Small intestine (tissue), 7 donors: ENCODE results near the gene C11orf54. TPM values are rescaled to one million over a fixed set of nuclear protein-coding genes. Genes with fewer than 3 reads are reported as not detected.

Experiments
- DNase-seq, 2 donors: peaks; one replicate each; pipeline versions ENCODE4 v3.0.0 to v3.0.0-alpha.2; 2013
- FAIRE-seq: peaks from 2 replicates; lab custom pipeline; 2012; peaks lifted over from hg19 to GRCh38; lab: Jason Lieb, UNC
- H3K27ac ChIP-seq, 3 donors: one replicate each; pipeline ENCODE4 v1.5.1; 2013; ENCODE audit warnings: low read length in 2 of 3, mild to moderate bottlenecking in 2 of 3, control low read depth in 1 of 3, inconsistent platforms in 1 of 3, low read depth in 1 of 3, moderate library complexity in 1 of 3
- H3K27me3 ChIP-seq, 3 donors: one replicate each; pipeline ENCODE4 v1.6.1; 2013; ENCODE audit warnings: low read length in 3 of 3, inconsistent platforms in 1 of 3; ENCODE audit not compliant: control insufficient read depth in 3 of 3, insufficient read depth in 3 of 3
- H3K36me3 ChIP-seq, 3 donors: one replicate each; pipeline ENCODE4 v1.6.1; 2013; ENCODE audit warnings: low read length in 3 of 3, inconsistent platforms in 1 of 3, low read depth in 1 of 3, mild to moderate bottlenecking in 1 of 3, moderate library complexity in 1 of 3; ENCODE audit not compliant: control insufficient read depth in 3 of 3, insufficient read depth in 2 of 3
- H3K4me1 ChIP-seq, 3 donors: one replicate each; pipeline ENCODE4 v1.6.1; 2013; ENCODE audit warnings: low read length in 2 of 3, inconsistent platforms in 1 of 3, low read depth in 1 of 3, mild to moderate bottlenecking in 1 of 3, moderate library complexity in 1 of 3; ENCODE audit not compliant: control insufficient read depth in 3 of 3, insufficient read depth in 2 of 3
- H3K4me3 ChIP-seq, 3 donors: one replicate each; pipeline ENCODE4 v1.5.1; 2013; ENCODE audit warnings: low read length in 3 of 3, control low read depth in 1 of 3, inconsistent platforms in 1 of 3, low read depth in 1 of 3, mild to moderate bottlenecking in 1 of 3, moderate library complexity in 1 of 3
- H3K9me3 ChIP-seq, 2 donors: one replicate each; pipeline ENCODE4 v1.6.1; 2013; ENCODE audit warnings: low read depth in 1 of 2, low read length in 1 of 2; ENCODE audit not compliant: control insufficient read depth in 2 of 2, insufficient read depth in 1 of 2
- WGBS, 3 donors: extraction: QIAGEN DNeasy Blood & Tissue Kit; methylation state at CpG; one replicate each; pipeline ENCODE4 v1.1.7; 2013; 5-methylcytosine and 5-hydroxymethylcytosine counted together
- polyA plus RNA-seq, 4 donors: library from polyadenylated mRNA; stranded (reverse) in 3 of 4; unstranded in 1 of 4; fragments of 200-250 nt in 3 of 4; fragments of 120-200 nt in 1 of 4; gene quantifications; one replicate each; pipeline versions ENCODE4 v1.2.1 to v1.2.3, GENCODE V29; 2013
- donor health status: healthy with polysubstance abuse.
- donor health status: control.
- donor health status: control.
- donor health status: Bipolar disorder and iron deficiency.
- donor health status: healthy.

The C11orf54 gene
- polyA plus RNA-seq, 4 donors, result 26.3 to 106 (median 62.2) TPM

DNA sequence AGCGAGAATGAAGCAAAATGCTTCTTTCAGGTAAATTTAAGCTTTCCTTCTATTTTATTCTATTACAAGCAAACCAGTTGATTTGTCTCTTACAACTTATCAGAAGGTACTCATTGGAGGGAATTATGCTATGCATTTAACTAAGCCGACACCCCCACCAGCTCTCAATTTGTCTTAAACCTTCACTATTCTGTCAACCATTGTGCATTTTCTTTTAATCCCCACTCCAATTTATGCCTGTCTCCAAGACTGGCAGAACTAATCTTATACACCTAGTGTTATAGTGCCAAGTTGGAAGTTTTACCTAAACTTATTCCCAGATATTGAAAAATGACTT, 12.7 kb upstream of the C11orf54 start:
- DNase-seq (no peak), FAIRE-seq (no peak)
- no peak overlapping the region for H3K27ac ChIP-seq
- no peak overlapping the region for H3K4me3 ChIP-seq
- 93 to 95% (median 93%) methylated on average over 2 of the region's 2 CpGs for WGBS, 3 donors
- H3K36me3 ChIP-seq, result peaks cover 12 to 22% (median 15%) of the 10 kb centered on the region in 3 donors
- no peaks in the 10 kb centered on the region for H3K9me3 ChIP-seq
- H3K27me3 ChIP-seq, result no peaks in the 10 kb centered on the region
- peaks cover 0 to 4% (median 0%) of the 10 kb centered on the region in 3 donors for H3K4me1 ChIP-seq

DNA sequence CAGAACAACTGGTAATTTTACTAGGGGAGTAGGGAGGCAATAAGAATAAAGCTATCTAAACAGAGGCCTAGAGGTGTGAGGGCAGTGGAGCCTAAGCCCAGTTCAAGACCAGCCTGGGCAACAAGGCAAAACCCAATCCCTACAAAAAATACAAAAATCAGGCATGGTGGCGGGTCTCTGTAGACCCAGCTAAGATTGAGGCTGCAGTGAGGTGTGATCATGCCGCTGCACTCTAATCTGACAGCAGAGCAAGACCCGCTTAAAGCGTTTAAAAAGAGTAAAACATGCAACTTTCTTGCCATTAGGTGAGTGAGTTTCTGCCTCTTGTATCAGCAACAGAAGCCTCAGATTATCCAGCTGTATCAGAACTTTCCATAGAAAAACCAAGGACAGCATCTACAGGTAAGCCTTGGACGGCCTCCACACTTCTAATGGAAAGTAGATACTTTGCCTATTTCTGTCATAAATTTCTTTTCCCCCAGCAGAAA, 12.3 kb upstream of the C11orf54 start:
- Histone ChIP-seq H3K27ac (no peak overlapping the region), H3K4me1 (peaks cover 0 to 4% (median 0%) of the 10 kb centered on the region in 3 donors), H3K9me3 (no peaks in the 10 kb centered on the region), H3K4me3 (no peak overlapping the region), H3K36me3 (peaks cover 12 to 22% (median 15%) of the 10 kb centered on the region in 3 donors), H3K27me3 (no peaks in the 10 kb centered on the region)
- 91 to 96% (median 92%) methylated on average over 5 of the region's 5 CpGs for WGBS, 3 donors
- DNase-seq (no peak), FAIRE-seq (no peak)

DNA sequence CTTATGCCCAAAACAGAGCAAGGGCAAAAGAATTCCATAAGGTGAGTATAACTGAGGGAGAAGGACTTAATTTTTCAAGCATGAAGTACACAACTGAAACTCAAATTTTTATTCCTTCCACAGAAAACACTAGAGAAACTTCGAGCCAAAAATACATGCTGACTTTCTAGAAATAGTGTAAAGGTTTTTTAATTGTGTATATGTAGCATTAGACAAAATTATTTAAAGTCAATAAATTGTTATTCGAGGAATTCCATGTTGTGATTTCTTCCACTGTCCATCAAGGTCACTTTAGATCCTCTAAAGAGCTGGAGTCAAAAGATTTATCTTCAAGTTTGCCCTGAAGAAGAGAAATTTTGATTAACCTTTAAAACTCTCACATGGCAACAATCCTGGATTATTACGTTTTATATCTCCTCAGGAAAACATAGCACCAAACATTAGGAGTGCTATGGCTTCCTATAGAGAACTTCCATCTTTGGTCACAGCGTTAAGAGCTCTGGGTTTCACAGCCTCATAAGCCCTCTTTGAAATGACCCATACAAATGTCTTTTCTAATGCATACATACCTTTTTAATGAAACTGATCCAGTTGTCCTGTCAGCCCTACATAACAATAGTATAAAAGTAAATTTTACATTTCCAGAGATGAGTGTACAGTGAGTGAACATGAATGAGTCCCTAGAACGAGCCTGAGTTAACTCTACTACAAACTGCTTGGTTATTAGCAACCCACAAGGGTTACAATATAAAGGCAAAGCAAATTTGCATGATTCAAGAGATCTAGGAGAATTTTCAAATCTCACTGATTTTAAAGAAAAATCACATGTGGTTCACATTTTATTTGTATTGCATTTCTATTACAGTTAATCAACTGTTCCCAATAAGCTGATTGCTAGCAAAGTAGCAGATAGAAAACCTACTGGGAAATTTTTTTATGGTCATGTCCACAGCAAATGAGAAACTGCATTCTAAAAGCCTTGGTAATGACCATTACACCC, 11.1 kb upstream of the C11orf54 start:
- Histone ChIP-seq H3K4me1 (peaks cover 0 to 4% (median 0%) of the 10 kb centered on the region in 3 donors), H3K27me3 (no peaks in the 10 kb centered on the region), H3K36me3 (peaks cover 18 to 21% (median 20%) of the 10 kb centered on the region in 3 donors), H3K9me3 (no peaks in the 10 kb centered on the region), H3K27ac (no peak overlapping the region), H3K4me3 (no peak overlapping the region)
- DNase-seq (no peak), FAIRE-seq (no peak)
- 83 to 85% (median 84%) methylated on average over 5 of the region's 5 CpGs for whole genome bisulfite sequencing, 3 donors

DNA sequence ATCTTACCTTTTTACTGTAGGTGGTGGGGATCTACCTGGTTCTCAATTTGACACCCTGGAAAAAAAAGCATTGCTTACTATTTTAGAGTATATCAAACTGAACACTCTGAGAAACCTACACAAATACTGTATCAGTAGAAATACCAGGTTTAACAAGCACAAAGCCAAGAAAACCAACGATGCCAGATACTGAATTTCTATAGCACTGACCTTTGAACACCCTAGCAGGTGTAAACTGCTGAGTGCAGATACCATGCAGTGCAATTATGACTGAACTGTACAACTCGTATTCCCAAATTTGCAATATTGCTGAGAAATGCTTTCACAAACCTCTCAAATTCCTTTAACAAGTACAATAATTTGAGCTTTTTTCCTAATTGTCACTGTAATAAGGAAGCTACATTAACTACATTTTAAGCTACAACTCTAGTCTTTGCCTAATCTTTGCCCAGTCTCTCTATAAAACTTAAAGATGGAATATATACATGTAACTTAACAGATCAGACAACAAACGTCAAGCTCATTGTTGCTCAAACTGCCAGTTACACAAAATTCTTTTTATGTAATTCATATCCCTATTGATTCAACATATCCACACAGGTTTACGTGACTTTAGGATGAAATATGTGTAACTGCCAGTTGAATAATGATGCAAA, 9.1 kb upstream of the C11orf54 start:
- Histone ChIP-seq H3K4me3 (no peak overlapping the region), H3K9me3 (no peaks in the 10 kb centered on the region), H3K27me3 (no peaks in the 10 kb centered on the region), H3K27ac (peak overlapping the region in 1 of 3 donors; percentile 56), H3K4me1 (peaks cover 0 to 4% (median 0%) of the 10 kb centered on the region in 3 donors), H3K36me3 (peaks cover 19% of the 10 kb centered on the region in 3 donors)
- FAIRE-seq (no peak), DNase-seq (peak; percentile 70 to 73)
- WGBS, 3 donors, result 29 to 69% (median 45%) methylated on average over 4 of the region's 4 CpGs

DNA sequence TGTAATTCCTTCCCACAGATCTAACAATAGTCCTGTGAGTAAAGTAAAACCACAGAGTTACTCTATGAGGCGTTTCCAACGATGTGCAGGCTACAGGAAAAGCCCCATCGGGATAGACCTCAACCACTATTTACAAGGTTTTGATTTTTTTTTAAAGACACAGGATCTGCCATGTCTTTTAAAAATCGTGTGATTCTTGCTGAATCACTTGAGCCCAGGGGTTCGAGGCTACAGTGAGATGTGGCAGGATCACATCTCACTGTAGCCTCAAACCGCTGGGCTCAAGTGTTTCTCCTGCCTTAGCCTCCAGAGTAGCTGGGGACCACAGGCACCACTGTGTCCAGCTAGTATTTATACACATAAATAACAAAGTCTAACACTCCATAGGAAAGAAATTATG, 8.0 kb upstream of the C11orf54 start:
- 52 to 55% (median 54%) methylated on average over 6 of the region's 6 CpGs for WGBS, 3 donors
- no peak overlapping the region for H3K27ac ChIP-seq
- DNase-seq (no peak), FAIRE-seq (no peak)
- no peaks in the 10 kb centered on the region for H3K27me3 ChIP-seq
- H3K4me3 ChIP-seq, result no peak overlapping the region
- H3K9me3 ChIP-seq, result no peaks in the 10 kb centered on the region
- peaks cover under 1 to 4% (median 3%) of the 10 kb centered on the region in 3 donors for H3K4me1 ChIP-seq
- peaks cover 17 to 24% (median 19%) of the 10 kb centered on the region in 3 donors for H3K36me3 ChIP-seq

DNA sequence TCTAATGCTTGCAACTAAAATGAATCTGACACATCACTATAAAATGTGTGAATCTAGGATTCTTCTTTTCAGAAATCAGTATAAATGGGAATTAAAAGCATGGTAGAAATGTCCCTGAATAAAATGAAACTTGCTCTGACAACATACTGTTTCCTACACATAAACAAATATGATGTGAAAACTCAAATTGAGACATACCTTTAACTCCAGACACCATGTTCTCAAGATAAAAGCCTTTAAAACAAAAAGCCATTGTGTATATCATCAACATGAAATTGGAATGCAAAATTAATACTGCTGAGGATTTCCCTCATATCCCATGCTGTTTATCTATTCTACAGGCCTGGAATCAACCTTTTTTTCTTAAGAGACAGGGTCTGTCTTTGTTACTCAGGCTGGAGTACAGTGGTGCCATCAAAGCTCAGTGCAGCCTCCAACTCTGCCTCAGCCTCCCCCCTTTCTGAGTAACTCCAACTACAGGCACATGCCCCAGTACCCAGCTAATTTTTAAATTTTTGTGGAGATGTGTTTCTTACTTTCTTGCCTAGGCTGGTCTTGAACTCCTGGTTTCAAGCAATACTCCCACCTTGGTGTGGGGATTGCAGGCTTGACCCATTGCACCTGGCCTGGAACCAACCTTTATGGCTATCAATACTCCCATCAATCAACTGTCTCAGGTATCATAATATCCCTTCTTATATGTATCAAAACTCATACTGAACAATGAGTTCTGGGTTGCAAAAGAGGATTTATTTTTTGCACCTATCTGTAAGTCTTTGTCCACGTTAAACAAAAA, 6.8 kb upstream of the C11orf54 start:
- no peak for FAIRE-seq

DNA sequence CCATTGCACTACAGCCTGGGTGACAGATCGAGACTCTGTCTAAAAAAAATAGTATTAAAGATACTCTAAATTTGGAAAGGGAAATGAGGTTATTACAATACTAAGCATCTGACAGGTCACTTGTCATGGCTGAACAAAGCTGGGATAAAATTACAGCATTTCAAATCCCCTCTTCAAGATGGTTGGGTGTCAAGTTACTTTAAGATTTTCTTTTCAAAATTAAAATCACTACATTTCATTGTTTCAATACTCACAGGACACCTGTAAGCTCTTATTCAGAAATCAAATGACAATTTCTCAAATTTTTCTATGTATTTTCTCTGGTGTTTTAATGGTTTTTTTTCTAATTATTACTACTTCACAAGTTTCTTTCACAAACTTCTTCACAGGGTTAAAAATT, 5.8 kb upstream of the C11orf54 start:
- no peaks in the 10 kb centered on the region for H3K27me3 ChIP-seq
- DNase-seq (no peak), FAIRE-seq (no peak)
- no peaks in the 10 kb centered on the region for H3K9me3 ChIP-seq
- peaks cover 11 to 20% (median 16%) of the 10 kb centered on the region in 3 donors for H3K36me3 ChIP-seq
- peaks cover 2 to 6% (median 4%) of the 10 kb centered on the region in 3 donors for H3K4me1 ChIP-seq
- no peak overlapping the region for H3K27ac ChIP-seq
- H3K4me3 ChIP-seq, result no peak overlapping the region
- 76 to 79% (median 78%) methylated on average over 1 of the region's 1 CpG for WGBS, 3 donors

More for the DNA sequence above, 6.8 kb upstream of the C11orf54 start:
- no peaks in the 10 kb centered on the region for H3K27me3 ChIP-seq
- no peak overlapping the region for H3K27ac ChIP-seq
- H3K36me3 ChIP-seq, result peaks cover 11 to 18% (median 15%) of the 10 kb centered on the region in 3 donors
- 64 to 73% (median 64%) methylated on average over 1 of the region's 1 CpG for WGBS, 3 donors
- no peaks in the 10 kb centered on the region for H3K9me3 ChIP-seq
- no peak for DNase-seq
- peaks cover 2 to 6% (median 4%) of the 10 kb centered on the region in 3 donors for H3K4me1 ChIP-seq
- H3K4me3 ChIP-seq, result no peak overlapping the region

DNA sequence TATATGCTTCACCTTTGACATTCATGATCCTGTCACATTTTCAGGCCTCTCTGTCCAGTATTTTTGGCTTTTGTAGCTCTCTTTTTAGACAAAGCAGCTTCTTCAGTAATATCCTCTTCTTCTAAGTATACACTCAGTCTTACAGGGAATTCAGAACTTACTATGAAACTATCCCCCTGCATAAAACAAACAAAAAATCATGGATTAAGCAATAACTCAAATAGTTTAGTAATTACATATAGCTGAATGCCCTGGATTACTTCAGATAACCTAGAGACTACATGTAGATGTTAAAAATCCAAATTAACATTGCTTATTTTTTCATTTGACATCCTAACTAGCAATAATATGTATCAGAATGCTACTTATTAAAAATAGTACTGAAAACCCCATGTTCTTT, 5.3 kb upstream of the C11orf54 start:
- no peaks in the 10 kb centered on the region for H3K9me3 ChIP-seq
- H3K36me3 ChIP-seq, result peaks cover 11 to 20% (median 15%) of the 10 kb centered on the region in 3 donors
- H3K27me3 ChIP-seq, result no peaks in the 10 kb centered on the region
- no peak overlapping the region for H3K27ac ChIP-seq
- FAIRE-seq, result no peak
- DNase-seq, result no peak
- no peak overlapping the region for H3K4me3 ChIP-seq
- peaks cover 2 to 6% (median 4%) of the 10 kb centered on the region in 3 donors for H3K4me1 ChIP-seq
